H1 (cell line): Measurements from ENCODE around the gene RASGRF1. TPM values are rescaled to one million over a fixed set of nuclear protein-coding genes. Genes with fewer than 3 reads are reported as not detected.

Source experiments
- CTCF ChIA-PET: fragments of 300-600 bp; sonication (Branson Sonifier 250); formaldehyde crosslinking; loops from one replicate; lab custom pipeline; 2021; ENCODE audit not compliant: partially characterized antibody; lab: Charles Lee
- POLR2A ChIA-PET: fragments of 300-600 bp; sonication (Branson Sonifier 250); formaldehyde crosslinking; loops from one replicate; lab custom pipeline; 2021; ENCODE audit warnings: inconsistent platforms; ENCODE audit not compliant: partially characterized antibody; lab: Charles Lee
- DNase-seq, 2 experiments: peaks; one replicate each; pipeline versions ENCODE4 v3.0.0 to v3.0.0-alpha.2; 2010 to 2022; ENCODE audit warnings: low spot score in 2 of 2, low read depth in 1 of 2, mixed read lengths in 1 of 2
- FAIRE-seq: peaks from 2 replicates; lab custom pipeline; 2011; peaks lifted over from hg19 to GRCh38; lab: Jason Lieb, UNC
- H2AFZ ChIP-seq: 2 replicates; pipeline ENCODE4 v1.8.1; 2012; ENCODE audit warnings: low read length, inconsistent platforms
- H2AK5ac ChIP-seq: 2 replicates; pipeline ENCODE4 v1.6.1; 2013; ENCODE audit warnings: low read depth, low read length
- H2BK120ac ChIP-seq: replicated peaks from 2 replicates; pipeline ENCODE3; 2013; ENCODE audit warnings: low read depth, low read length, inconsistent platforms
- H2BK12ac ChIP-seq: 2 replicates; pipeline ENCODE4 v1.6.1; 2013; ENCODE audit warnings: low read depth, low read length
- H2BK15ac ChIP-seq: 2 replicates; pipeline ENCODE4 v1.6.1; 2013; ENCODE audit warnings: low read length
- H2BK20ac ChIP-seq: 2 replicates; pipeline ENCODE4 v1.6.1; 2013; ENCODE audit warnings: low read length
- H2BK5ac ChIP-seq: 2 replicates; pipeline ENCODE4 v1.6.1; 2013; ENCODE audit warnings: low read depth, low read length
- H3K14ac ChIP-seq: 2 replicates; pipeline ENCODE4 v1.6.1; 2013; ENCODE audit warnings: inconsistent platforms; ENCODE audit not compliant: insufficient read length
- H3K18ac ChIP-seq: 2 replicates; pipeline ENCODE4 v1.6.1; 2013; ENCODE audit warnings: low read length; ENCODE audit errors: extremely low read depth
- H3K23ac ChIP-seq: 2 replicates; pipeline ENCODE4 v1.6.1; 2013; ENCODE audit warnings: inconsistent platforms; ENCODE audit not compliant: insufficient read length
- H3K23me2 ChIP-seq: 2 replicates; pipeline ENCODE4 v1.6.1; 2013; ENCODE audit warnings: low read depth, low read length
- H3K27ac ChIP-seq: 2 replicates; pipeline ENCODE4 v1.6.1; 2011; ENCODE audit warnings: low read depth, low read length, inconsistent platforms
- H3K27me3 ChIP-seq, 4 experiments: replicated peaks in 1 of 4; 1 replicate in 1 of 4; 2 replicates in 3 of 4; pipeline versions ENCODE4 v1.6.1 to v1.8.1; 2011 to 2013; ENCODE audit warnings: low read length in 3 of 4, mild to moderate bottlenecking in 3 of 4, inconsistent platforms in 2 of 4, mixed read lengths in 2 of 4, moderate library complexity in 1 of 4; ENCODE audit not compliant: control insufficient read depth in 3 of 4, insufficient read depth in 3 of 4; ENCODE audit errors: extremely low read depth in 1 of 4
- H3K36me3 ChIP-seq, 4 experiments: 2 replicates each; pipeline versions ENCODE4 v1.6.1 to v1.8.1; 2011 to 2013; ENCODE audit warnings: mild to moderate bottlenecking in 4 of 4, low read length in 3 of 4, moderate library complexity in 2 of 4, control low read depth in 1 of 4, inconsistent platforms in 1 of 4; ENCODE audit not compliant: insufficient read depth in 4 of 4, control insufficient read depth in 2 of 4
- H3K4ac ChIP-seq: replicated peaks from 2 replicates; pipeline ENCODE3; 2013; ENCODE audit warnings: low read length, low read depth, mixed read lengths, inconsistent platforms; ENCODE audit not compliant: insufficient read length
- H3K4me1 ChIP-seq, 4 experiments: replicated peaks in 1 of 4; 1 replicate in 1 of 4; 2 replicates in 3 of 4; pipeline versions ENCODE4 v1.6.1 to v1.8.1; 2011 to 2013; ENCODE audit warnings: low read length in 3 of 4, inconsistent platforms in 2 of 4, mixed read lengths in 1 of 4; ENCODE audit not compliant: insufficient read depth in 4 of 4, control insufficient read depth in 3 of 4
- H3K4me2 ChIP-seq, 2 experiments: 2 replicates each; pipeline versions ENCODE4 v1.6.1 to v1.8.1; 2011 to 2013; ENCODE audit warnings: low read depth in 2 of 2, low read length in 2 of 2, control low read depth in 1 of 2, inconsistent platforms in 1 of 2, mild to moderate bottlenecking in 1 of 2; ENCODE audit not compliant: insufficient read depth in 1 of 2
- H3K4me3 ChIP-seq, 4 experiments: fragments of 200-600, 300-600 bp in 1 of 4; sonication (generic), shearing (Covaris generic), sonication (Bioruptor Twin) in 1 of 4; 2 replicates each; pipeline versions ENCODE4 v1.5.1 to v1.8.1; 2011 to 2016; ENCODE audit warnings: low read length in 4 of 4, low read depth in 3 of 4, control low read depth in 2 of 4, inconsistent platforms in 2 of 4, mild to moderate bottlenecking in 2 of 4, mixed read lengths in 1 of 4, moderate library complexity in 1 of 4; ENCODE audit not compliant: insufficient read depth in 2 of 4; ENCODE audit errors: extremely low read depth in 1 of 4
- H3K56ac ChIP-seq: replicated peaks from 2 replicates; pipeline ENCODE3; 2013; ENCODE audit warnings: low read depth, mild to moderate bottlenecking, mixed read lengths, low read length, inconsistent platforms; ENCODE audit not compliant: insufficient read length
- H3K79me1 ChIP-seq: 2 replicates; pipeline ENCODE4 v1.6.1; 2013; ENCODE audit warnings: low read depth, low read length, control low read depth
- H3K79me2 ChIP-seq, 2 experiments: 2 replicates each; pipeline versions ENCODE4 v1.6.1 to v1.8.1; 2012 to 2013; ENCODE audit warnings: low read length in 2 of 2, mild to moderate bottlenecking in 2 of 2, inconsistent platforms in 1 of 2; ENCODE audit not compliant: insufficient read depth in 2 of 2, control insufficient read depth in 1 of 2
- H3K9ac ChIP-seq, 4 experiments: replicated peaks in 1 of 4; 1 replicate in 1 of 4; 2 replicates in 3 of 4; pipeline versions ENCODE4 v1.6.1 to v1.8.1; 2011 to 2013; ENCODE audit warnings: low read depth in 3 of 4, low read length in 3 of 4, control low read depth in 2 of 4, mild to moderate bottlenecking in 2 of 4, moderate library complexity in 2 of 4, inconsistent platforms in 1 of 4; ENCODE audit errors: extremely low read depth in 1 of 4
- H3K9me3 ChIP-seq, 2 experiments: 2 replicates each; pipeline versions ENCODE4 v1.6.1 to v1.8.1; 2012 to 2013; ENCODE audit warnings: mild to moderate bottlenecking in 2 of 2, moderate library complexity in 2 of 2, control low read depth in 1 of 2, inconsistent platforms in 1 of 2, low read depth in 1 of 2, low read length in 1 of 2, mixed read lengths in 1 of 2; ENCODE audit not compliant: insufficient read depth in 2 of 2
- H4K20me1 ChIP-seq, 2 experiments: replicated peaks in 1 of 2; 2 replicates each; pipeline versions ENCODE3 to v1.8.1; 2011 to 2013; ENCODE audit warnings: inconsistent platforms in 2 of 2, low read length in 2 of 2, mild to moderate bottlenecking in 1 of 2; ENCODE audit not compliant: insufficient read depth in 2 of 2, control insufficient read depth in 1 of 2
- H4K5ac ChIP-seq: 2 replicates; pipeline ENCODE4 v1.6.1; 2013; ENCODE audit warnings: low read length, low read depth, mixed read lengths, inconsistent platforms; ENCODE audit not compliant: insufficient read length
- H4K8ac ChIP-seq: 2 replicates; pipeline ENCODE4 v1.8.0; 2013; ENCODE audit warnings: mild to moderate bottlenecking, moderate library complexity, low read length, inconsistent platforms; ENCODE audit not compliant: insufficient read depth; ENCODE audit errors: extremely low read depth
- H4K91ac ChIP-seq: replicated peaks from 2 replicates; pipeline ENCODE3; 2013; ENCODE audit warnings: low read length, mixed read lengths, inconsistent platforms; ENCODE audit not compliant: insufficient read length
- ASH2L ChIP-seq: fragments of 200-600, 300-600 bp; sonication (generic); IDR thresholded peaks from one replicate; pipeline ENCODE4 v1.7.1; 2017; ENCODE audit warnings: low read length
- BCL11A ChIP-seq, 2 experiments: IDR thresholded peaks; one replicate each; pipeline ENCODE4 v1.6.1; 2011; ENCODE audit warnings: low read depth in 2 of 2, low read length in 2 of 2, mild to moderate bottlenecking in 2 of 2
- CBX8 ChIP-seq: fragments of 300-800, 300-1000 bp; sonication (generic); IDR thresholded peaks from 2 replicates; pipeline ENCODE4 v1.7.1; 2016; ENCODE audit warnings: low read depth, low read length, borderline replicate concordance
- CTBP2 ChIP-seq: IDR thresholded peaks from 2 replicates; pipeline ENCODE4 v1.7.0; 2011; ENCODE audit warnings: borderline replicate concordance, mild to moderate bottlenecking, moderate library complexity, mixed read lengths, low read length; ENCODE audit not compliant: insufficient read depth, insufficient read length
- EZH2 ChIP-seq: fragments of 200-600 bp; sonication (generic); IDR thresholded peaks from 2 replicates; pipeline ENCODE4 v1.7.1; 2012; ENCODE audit warnings: low read depth, mild to moderate bottlenecking, moderate library complexity, low read length, inconsistent platforms; ENCODE audit not compliant: severe bottlenecking
- MAFK ChIP-seq: IDR thresholded peaks from 2 replicates; pipeline ENCODE4 v1.6.1; 2012; ENCODE audit warnings: low read depth, mild to moderate bottlenecking, improper control_type of control experiment, low read length
- PHF8 ChIP-seq: fragments of 200-600 bp; sonication (generic); conservative IDR thresholded peaks from 2 replicates; pipeline ENCODE4 v1.7.1; 2012; ENCODE audit warnings: low read depth, mild to moderate bottlenecking, inconsistent platforms, low read length, moderate library complexity
- SAP30 ChIP-seq: fragments of 300-600 bp; sonication (generic); IDR thresholded peaks from 2 replicates; pipeline ENCODE4 v1.7.1; 2012; ENCODE audit warnings: low read length, moderate library complexity, mild to moderate bottlenecking, inconsistent platforms; ENCODE audit not compliant: insufficient read depth, insufficient replicate concordance
- SIN3A ChIP-seq, 2 experiments: IDR thresholded peaks in 1 of 2; conservative IDR thresholded peaks in 1 of 2; 2 replicates each; pipeline ENCODE4 v1.6.1; 2011 to 2012; ENCODE audit warnings: low read length in 2 of 2, improper control_type of control experiment in 1 of 2, low read depth in 1 of 2, mild to moderate bottlenecking in 1 of 2
- SP4 ChIP-seq: IDR thresholded peaks from 2 replicates; pipeline ENCODE4 v1.6.1; 2012; ENCODE audit warnings: low read length, inconsistent platforms
- SRF ChIP-seq: IDR thresholded peaks from 2 replicates; pipeline ENCODE4 v1.6.1; 2011; ENCODE audit warnings: mild to moderate bottlenecking, low read depth, low read length, moderate library complexity
- USF2 ChIP-seq: IDR thresholded peaks from 2 replicates; pipeline ENCODE4 v1.6.1; 2011; ENCODE audit warnings: low read length, improper control_type of control experiment
- WGBS, 2 experiments: shearing (Covaris generic) in 1 of 2; methylation state at CpG; one replicate each; pipeline versions ENCODE4 v1.1.6 to v1.1.7; 2013 to 2015; ENCODE audit warnings: low lambda C conversion rate in 2 of 2, mixed read lengths in 2 of 2, inconsistent platforms in 1 of 2, low coverage in 1 of 2, missing lambda C conversion rate in 1 of 2; ENCODE audit not compliant: insufficient replicate concordance in 2 of 2, insufficient coverage in 1 of 2, insufficient read length in 1 of 2; ENCODE audit errors: extremely low coverage in 1 of 2, missing lambda C conversion rate in 1 of 2; 5-methylcytosine and 5-hydroxymethylcytosine counted together
- polyA plus RNA-seq, 7 experiments: library from polyadenylated mRNA; depleted of rRNA in 3 of 7; stranded (reverse) in 5 of 7; unstranded in 2 of 7; fragments of >200 nt in 5 of 7; fragments of 200-250 nt in 2 of 7; gene quantifications; 1 replicate in 5 of 7; 2 replicates in 1 of 7; 4 replicates in 1 of 7; pipeline versions ENCODE4 v1.2.1 to v1.2.3, GENCODE V29; 2011 to 2013; ENCODE audit warnings: missing spikeins in 2 of 7, mixed read lengths in 2 of 7
- total RNA-seq: library from RNA; stranded (reverse); fragmentation: NEBNext Ultra II Directional; extraction: Animal tissue kit (Norgen Biotek cat#: 25700); gene quantifications from 2 replicates; pipeline ENCODE4 v1.2.1, GENCODE V29; 2021

The RASGRF1 gene
- total and polyA plus RNA-seq, 2 of the 8 experiments (the other 6 are each of a cell fraction or from before 2014, with no cell fraction given), result 0.42 to 0.67 TPM

DNA sequence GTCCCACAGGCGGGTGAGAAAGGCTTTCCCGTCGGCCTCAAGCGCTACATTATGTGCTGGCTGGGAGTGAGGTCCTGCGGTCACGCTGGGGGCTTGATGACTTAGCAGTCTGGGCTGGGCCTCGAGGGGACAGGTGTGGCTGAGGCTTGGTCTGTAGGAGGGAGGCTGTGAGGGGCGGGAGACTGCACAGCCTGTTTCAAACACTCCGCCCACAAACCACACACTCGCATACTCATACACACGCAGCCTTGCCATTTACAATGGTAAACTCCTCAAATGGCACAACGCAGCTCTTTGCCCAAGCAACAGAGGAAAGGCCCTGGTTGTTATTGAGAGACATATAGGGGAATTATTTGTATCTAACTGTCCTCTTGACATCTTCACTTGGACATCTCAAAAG, 32.4 kb upstream of the RASGRF1 start:
- Histone ChIP-seq H3K23me2 (no peaks in the 10 kb centered on the region), H3K4me2 (no peak overlapping the region), H3K36me3 (no peaks in the 10 kb centered on the region), H3K27ac (no peak overlapping the region), H3K4me3 (no peak overlapping the region), H4K8ac (no peak overlapping the region), H3K18ac (no peak overlapping the region), H3K9ac (no peak overlapping the region), H4K91ac (no peak overlapping the region), H4K20me1 (no peaks in the 10 kb centered on the region), H4K5ac (no peak overlapping the region), H3K14ac (no peak overlapping the region), H2BK5ac (no peak overlapping the region), H2BK12ac (no peak overlapping the region), H2AFZ (no peak overlapping the region), H3K4ac (no peak overlapping the region), H3K23ac (no peak overlapping the region), H3K4me1 (no peaks in the 10 kb centered on the region), H2BK20ac (no peak overlapping the region), H2AK5ac (no peak overlapping the region), H3K9me3 (no peaks in the 10 kb centered on the region), H3K79me1 (no peaks in the 10 kb centered on the region), H2BK120ac (no peak overlapping the region), H3K79me2 (no peaks in the 10 kb centered on the region), H3K27me3 (no peaks in the 10 kb centered on the region), H2BK15ac (no peak overlapping the region), H3K56ac (no peak overlapping the region)
- DNase-seq (no peak), FAIRE-seq (no peak)
- POLR2A ChIA-PET, result no interaction called here
- CTCF ChIA-PET, result interaction anchor here (0.6 to 3.2 kb wide), 3 partner anchors 10 to 61 kb away, joined by 3 to 12 read pairs (median 3); no protein-coding TSS in a partner anchor
- WGBS, 2 experiments, result 90% methylated on average over 12 of the region's 12 CpGs; no CpG with 5 or more reads in 1 of the 2 experiments
- TF ChIP-seq MAFK (no peak), CTBP2 (no peak), EZH2 (no peak), BCL11A (IDR thresholded peaks at IDR 0.05; ENCODE audit: low read depth in 2 of 2, low read length in 2 of 2) (no peak), SRF (no peak), SP4 (no peak), ASH2L (no peak), SIN3A (conservative IDR thresholded peaks at IDR 0.05 in 1 of 2, IDR thresholded peaks at IDR 0.05 in 1 of 2; ENCODE audit: low read depth in 1 of 2, low read length in 2 of 2) (no peak), SAP30 (no peak), USF2 (no peak), PHF8 (no peak), CBX8 (no peak)
